Activated CD4-positive, alpha-beta memory T cell treated with anti-CD3 and anti-CD28 coated beads, Interleukin-2, amount 10 ng/mL, durations not matched to agents 7 days and 5 days (primary cell): ENCODE results near the gene RPP25L. TPM values are rescaled to one million over a fixed set of nuclear protein-coding genes. Genes with fewer than 3 reads are reported as not detected.

Source experiments
- CTCF ChIA-PET: fragments of 350-600 bp; sonication (Branson Sonifier 250); formaldehyde crosslinking; loops from one replicate; lab custom pipeline; 2021; ENCODE audit warnings: antibody characterized with exemption, inconsistent platforms; lab: Charles Lee
- POLR2A ChIA-PET: fragments of 350-600 bp; sonication (Branson Sonifier 250); formaldehyde crosslinking; loops from one replicate; lab custom pipeline; 2021; ENCODE audit warnings: antibody characterized with exemption; lab: Charles Lee
- DNase-seq: peaks from one replicate; pipeline ENCODE4 v3.0.0-alpha.2; 2020
- H3K27ac Mint-ChIP-seq: one replicate; pipeline ENCODE4 v1.8.0; 2021; ENCODE audit warnings: mild to moderate bottlenecking, mixed read lengths
- H3K27me3 Mint-ChIP-seq: one replicate; pipeline ENCODE4 v1.8.0; 2021; ENCODE audit warnings: mixed read lengths
- H3K36me3 Mint-ChIP-seq: one replicate; pipeline ENCODE4 v1.8.0; 2021; ENCODE audit warnings: low read depth, mixed read lengths
- H3K4me1 Mint-ChIP-seq: one replicate; pipeline ENCODE4 v1.8.0; 2021; ENCODE audit warnings: mixed read lengths
- H3K4me3 Mint-ChIP-seq: one replicate; pipeline ENCODE4 v1.8.0; 2021; ENCODE audit warnings: mild to moderate bottlenecking, mixed read lengths
- H3K9me3 Mint-ChIP-seq: one replicate; pipeline ENCODE4 v1.8.0; 2021; ENCODE audit warnings: mixed read lengths
- total RNA-seq, 2 experiments: library from RNA; stranded (reverse); gene quantifications; one replicate each; pipeline ENCODE4 v1.2.3, GENCODE V29; 2021

The RPP25L gene
- total RNA-seq, 2 experiments from 2014 or later: 32.4 to 32.6 TPM

- H3K4me1 Mint-ChIP-seq: peaks cover 29% of the 10 kb centered on the region
- peaks cover 71% of the 10 kb centered on the region for H3K27me3 Mint-ChIP-seq
- POLR2A ChIA-PET: interaction anchor here (0.8 to 2.1 kb wide), 3 partner anchors 9 to 13 kb away, joined by 4 to 15 read pairs (median 8); partner anchors contain the start of gene SIGMAR1
- H3K4me3 Mint-ChIP-seq: no peak overlapping the region
- DNase-seq: no peak
- no peaks in the 10 kb centered on the region for H3K9me3 Mint-ChIP-seq
- no peak overlapping the region for H3K27ac Mint-ChIP-seq
- peaks cover 9% of the 10 kb centered on the region for H3K36me3 Mint-ChIP-seq
- CTCF ChIA-PET: interaction anchor here (1.4 to 2.1 kb wide), 3 partner anchors 10 to 21 kb away, joined by 7 to 18 read pairs (median 7); partner anchors contain the start of gene GALT
Measured at GRCh38 chr9:34625186-34625486, 13.2 kb upstream of the RPP25L start.

- H3K27ac Mint-ChIP-seq: no peak overlapping the region
- peaks cover 66% of the 10 kb centered on the region for H3K27me3 Mint-ChIP-seq
- ChIA-PET CTCF (interaction anchor here (1.6 to 2.1 kb wide), 2 partner anchors 10 to 14 kb away, joined by 7 to 18 read pairs; no protein-coding TSS in a partner anchor), POLR2A (interaction anchor here (0.8 to 2.1 kb wide), 3 partner anchors 9 to 13 kb away, joined by 4 to 15 read pairs (median 8); partner anchors contain the start of gene SIGMAR1)
- H3K4me3 Mint-ChIP-seq: no peak overlapping the region
- peaks cover 9% of the 10 kb centered on the region for H3K36me3 Mint-ChIP-seq
- DNase-seq: no peak
- H3K4me1 Mint-ChIP-seq: peaks cover 32% of the 10 kb centered on the region
- no peaks in the 10 kb centered on the region for H3K9me3 Mint-ChIP-seq
Measured at GRCh38 chr9:34624475-34625185, 12.7 kb upstream of the RPP25L start.

- POLR2A ChIA-PET: interaction anchor here (1.3 to 4.9 kb wide), 2 partner anchors 12 to 13 kb away, joined by 3 to 96 read pairs; partner anchors contain the start of gene SIGMAR1
- peaks cover 37% of the 10 kb centered on the region for H3K4me1 Mint-ChIP-seq
- CTCF ChIA-PET: interaction anchor here (5.0 kb wide), 1 partner anchor 13 kb away, joined by 77 read pairs; the partner anchor contains the start of gene SIGMAR1
- H3K27me3 Mint-ChIP-seq: peaks cover 59% of the 10 kb centered on the region
- H3K4me3 Mint-ChIP-seq: no peak overlapping the region
- H3K9me3 Mint-ChIP-seq: no peaks in the 10 kb centered on the region
- peaks cover 9% of the 10 kb centered on the region for H3K36me3 Mint-ChIP-seq
- no peak overlapping the region for H3K27ac Mint-ChIP-seq
- DNase-seq: no peak
Measured at GRCh38 chr9:34623374-34624235, 11.7 kb upstream of the RPP25L start.

- Mint-ChIP-seq H3K27me3 (peaks cover 28% of the 10 kb centered on the region), H3K27ac (peak within 1 kb of the TSS; percentile 75), H3K4me3 (peak within 1 kb of the TSS; percentile 86), H3K36me3 (peaks cover 22% of the 10 kb centered on the region), H3K4me1 (peaks cover 33% of the 10 kb centered on the region), H3K9me3 (no peaks in the 10 kb centered on the region)
- DNase-seq: peak; percentile 94
- ChIA-PET CTCF (interaction anchor here (0.6 to 5.0 kb wide), 12 partner anchors 8 to 85 kb away, joined by 3 to 77 read pairs (median 4); partner anchors contain the start of genes ARID3C, GALT, RPP25L and SIGMAR1), POLR2A (interaction anchor here (0.6 to 4.9 kb wide), 13 partner anchors 9 to 243 kb away, joined by 3 to 96 read pairs (median 3); partner anchors contain the start of genes ARID3C, DNAI1, FAM219A and GALT)
Measured at GRCh38 chr9:34620061-34620994, 8.4 kb upstream of the RPP25L start, which contains the start of gene DCTN3. Gene DCTN3 (minus strand): TSS chr9:34620495. CDS start chr9:34620464, 31 bp downstream.

GRCh38 chr9:34615132-34615531, 3.2 kb upstream of the RPP25L start:
- H3K36me3 Mint-ChIP-seq: peaks cover 36% of the 10 kb centered on the region
- POLR2A ChIA-PET: interaction anchor here (1.2 to 3.4 kb wide), 2 partner anchors 16 to 22 kb away, joined by 6 to 20 read pairs; partner anchors contain the start of gene SIGMAR1

GRCh38 chr9:34612788-34613390, 992 bp upstream of the RPP25L start:
- Mint-ChIP-seq H3K4me1 (peaks cover 22% of the 10 kb centered on the region), H3K36me3 (peaks cover 36% of the 10 kb centered on the region), H3K9me3 (no peaks in the 10 kb centered on the region), H3K27ac (peak overlapping the region; percentile 71), H3K27me3 (no peaks in the 10 kb centered on the region), H3K4me3 (peak overlapping the region; percentile 90)
- ChIA-PET POLR2A (interaction anchor here (0.6 to 3.4 kb wide), 8 partner anchors 7 to 154 kb away, joined by 3 to 53 read pairs (median 5); partner anchors contain the start of genes DCTN3, DNAI1, FAM219A and GALT), CTCF (interaction anchor here (0.9 to 8.4 kb wide), 15 partner anchors 8 to 147 kb away, joined by 3 to 125 read pairs (median 4); partner anchors contain the start of genes ARID3C, CCL27, DCTN3 and GALT)
- DNase-seq: peak; percentile 73

More at GRCh38 chr9:34615132-34615531, 3.2 kb upstream of the RPP25L start:
- Mint-ChIP-seq H3K27ac (no peak overlapping the region), H3K4me3 (no peak overlapping the region), H3K9me3 (no peaks in the 10 kb centered on the region), H3K4me1 (peaks cover 35% of the 10 kb centered on the region), H3K27me3 (no peaks in the 10 kb centered on the region)
- CTCF ChIA-PET: interaction anchor here (1.3 to 8.4 kb wide), 4 partner anchors 11 to 88 kb away, joined by 4 to 125 read pairs (median 18); partner anchors contain the start of genes GALT and SIGMAR1
- no peak for DNase-seq

GRCh38 chr9:34611251-34611810, 566 bp downstream of the RPP25L start:
- ChIA-PET POLR2A (interaction anchor here (0.6 to 2.7 kb wide), 10 partner anchors 9 to 764 kb away, joined by 3 to 53 read pairs (median 4); partner anchors contain the start of genes DCTN3, GALT, MYORG and SIGMAR1), CTCF (interaction anchor here (0.9 to 8.4 kb wide), 4 partner anchors 9 to 92 kb away, joined by 3 to 125 read pairs (median 6); partner anchors contain the start of genes DCTN3 and SIGMAR1)
- no peaks in the 10 kb centered on the region for H3K9me3 Mint-ChIP-seq
- peak overlapping the region; percentile 90 for H3K4me3 Mint-ChIP-seq
- peaks cover 22% of the 10 kb centered on the region for H3K4me1 Mint-ChIP-seq
- no peak for DNase-seq
- peaks cover 26% of the 10 kb centered on the region for H3K36me3 Mint-ChIP-seq
- no peaks in the 10 kb centered on the region for H3K27me3 Mint-ChIP-seq
- H3K27ac Mint-ChIP-seq: peak overlapping the region; percentile 85

- peaks cover 23% of the 10 kb centered on the region for H3K36me3 Mint-ChIP-seq
- DNase-seq: no peak
- H3K9me3 Mint-ChIP-seq: no peaks in the 10 kb centered on the region
- H3K4me3 Mint-ChIP-seq: peak overlapping the region; percentile 90
- peaks cover 22% of the 10 kb centered on the region for H3K4me1 Mint-ChIP-seq
- ChIA-PET CTCF (interaction anchor here (0.9 to 8.4 kb wide), 3 partner anchors 9 to 91 kb away, joined by 3 to 125 read pairs (median 8); partner anchors contain the start of genes DCTN3 and SIGMAR1), POLR2A (interaction anchor here (0.6 to 2.7 kb wide), 9 partner anchors 10 to 233 kb away, joined by 3 to 53 read pairs (median 5); partner anchors contain the start of genes DCTN3, GALT, MYORG and SIGMAR1)
- H3K27me3 Mint-ChIP-seq: no peaks in the 10 kb centered on the region
- no peak overlapping the region for H3K27ac Mint-ChIP-seq
Measured at GRCh38 chr9:34610434-34611206, 1.3 kb downstream of the RPP25L start.

GRCh38 chr9:34607331-34607730, 4.6 kb downstream of the RPP25L start:
- peaks cover 14% of the 10 kb centered on the region for H3K4me1 Mint-ChIP-seq
- ChIA-PET CTCF (no interaction called here), POLR2A (no interaction called here)
- peaks cover 12% of the 10 kb centered on the region for H3K27me3 Mint-ChIP-seq
- H3K27ac Mint-ChIP-seq: no peak overlapping the region
- no peak for DNase-seq
- H3K9me3 Mint-ChIP-seq: no peaks in the 10 kb centered on the region
- no peak overlapping the region for H3K4me3 Mint-ChIP-seq
- peaks cover 5% of the 10 kb centered on the region for H3K36me3 Mint-ChIP-seq

GRCh38 chr9:34606905-34607304, 5.0 kb downstream of the RPP25L start:
- H3K4me3 Mint-ChIP-seq: no peak overlapping the region
- ChIA-PET CTCF (interaction anchor here (1.1 kb wide), 1 partner anchor 203 kb away, joined by 3 read pairs; no protein-coding TSS in a partner anchor), POLR2A (no interaction called here)
- H3K27me3 Mint-ChIP-seq: peaks cover 12% of the 10 kb centered on the region
- H3K27ac Mint-ChIP-seq: no peak overlapping the region
- H3K9me3 Mint-ChIP-seq: no peaks in the 10 kb centered on the region
- H3K4me1 Mint-ChIP-seq: peaks cover 12% of the 10 kb centered on the region
- DNase-seq: no peak
- H3K36me3 Mint-ChIP-seq: peaks cover 5% of the 10 kb centered on the region
